Ishikawa (cell line): ENCODE measurements around the gene FOXK1.
A peak's percentile ranks its signal among the peaks of the same experiment; 100 is the strongest.

ENCODE experiments used
- CEBPB ChIP-seq: IDR thresholded peaks from 2 replicates; pipeline ENCODE4 v1.6.1; 2012
- CREB1 ChIP-seq: IDR thresholded peaks from 2 replicates; pipeline ENCODE4 v1.6.1; 2012; ENCODE audit warnings: low read depth
- EGR1 ChIP-seq: IDR thresholded peaks from 2 replicates; pipeline ENCODE4 v1.6.1; 2012
- EP300 ChIP-seq: IDR thresholded peaks from 2 replicates; pipeline ENCODE4 v1.6.1; 2012; ENCODE audit warnings: borderline replicate concordance
- FOXM1 ChIP-seq: IDR thresholded peaks from 2 replicates; pipeline ENCODE4 v1.6.1; 2012; ENCODE audit warnings: low read depth, borderline replicate concordance
- NFIC ChIP-seq: IDR thresholded peaks from 2 replicates; pipeline ENCODE4 v1.6.1; 2012
- RAD21 ChIP-seq: IDR thresholded peaks from 2 replicates; pipeline ENCODE4 v1.6.1; 2012; ENCODE audit warnings: low read depth
- TAF1 ChIP-seq: IDR thresholded peaks from 2 replicates; pipeline ENCODE4 v1.6.1; 2012; ENCODE audit warnings: low read depth, mild to moderate bottlenecking
- TCF12 ChIP-seq: IDR thresholded peaks from 2 replicates; pipeline ENCODE4 v1.6.1; 2012; ENCODE audit warnings: low read depth
- TEAD4 ChIP-seq: IDR thresholded peaks from 2 replicates; pipeline ENCODE4 v1.6.1; 2012
- YY1 ChIP-seq: IDR thresholded peaks from 2 replicates; pipeline ENCODE4 v1.6.1; 2012; ENCODE audit warnings: low read depth
- ZBTB7A ChIP-seq: IDR thresholded peaks from 2 replicates; pipeline ENCODE4 v1.6.1; 2012; ENCODE audit warnings: low read depth
- TF ChIP-seq, protein P1 (sequence below): IDR thresholded peaks from 2 replicates; pipeline ENCODE4 v1.6.1; 2012; ENCODE audit warnings: low read depth, mild to moderate bottlenecking
- TF ChIP-seq, protein P2 (sequence below): IDR thresholded peaks from 2 replicates; pipeline ENCODE4 v1.6.1; 2012
- TF ChIP-seq, protein P3 (sequence below): IDR thresholded peaks from 2 replicates; pipeline ENCODE4 v1.6.1; 2012

The FOXK1 gene

DNA sequence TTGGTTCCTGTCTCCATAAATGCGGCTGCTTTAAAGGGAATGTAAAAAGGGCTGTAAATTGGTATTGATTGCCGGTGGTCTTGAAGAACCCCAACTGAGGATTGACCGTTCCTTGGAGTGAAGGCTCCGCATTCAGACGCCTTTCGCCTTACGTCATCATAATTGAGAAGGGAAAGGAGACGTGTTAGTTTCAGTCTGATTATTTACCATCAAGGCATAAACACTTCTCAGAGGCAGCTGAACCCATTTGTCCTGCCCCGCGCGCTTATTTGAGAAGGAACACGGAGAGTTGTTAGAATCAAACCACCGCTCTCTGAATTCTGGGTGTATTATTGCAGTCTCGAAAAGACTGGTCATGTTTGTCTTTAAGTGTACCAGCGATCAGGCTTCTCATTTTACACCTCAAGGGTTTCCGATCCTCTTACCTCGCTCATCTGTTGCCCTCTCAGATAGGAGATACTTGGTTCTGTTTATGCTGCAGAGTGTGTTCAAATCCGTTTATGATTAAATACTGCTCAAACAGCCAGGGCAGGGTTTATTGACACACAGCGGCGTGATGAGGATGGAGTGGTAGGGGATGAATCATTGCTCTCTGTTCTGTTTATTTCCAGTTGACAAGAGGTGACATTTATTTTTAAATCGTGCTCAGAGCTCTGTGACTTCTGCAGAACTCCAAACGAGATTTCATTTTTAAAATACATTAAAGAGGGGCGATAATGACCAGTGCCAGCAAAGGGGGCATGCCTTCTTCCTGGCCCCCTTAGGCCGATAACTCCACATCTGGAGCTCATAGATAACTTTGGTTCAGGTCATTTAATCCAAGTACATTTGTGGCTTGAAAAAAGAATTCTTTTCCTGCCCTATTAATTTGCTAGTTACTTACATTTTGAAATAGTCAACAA lies 30.4 kb downstream of the FOXK1 start:
- TF ChIP-seq RAD21 (no peak), FOXM1 (no peak), EP300 (no peak), TCF12 (no peak), ZBTB7A (no peak), NFIC (no peak), YY1 (no peak)
- TF ChIP-seq, protein P1, sequence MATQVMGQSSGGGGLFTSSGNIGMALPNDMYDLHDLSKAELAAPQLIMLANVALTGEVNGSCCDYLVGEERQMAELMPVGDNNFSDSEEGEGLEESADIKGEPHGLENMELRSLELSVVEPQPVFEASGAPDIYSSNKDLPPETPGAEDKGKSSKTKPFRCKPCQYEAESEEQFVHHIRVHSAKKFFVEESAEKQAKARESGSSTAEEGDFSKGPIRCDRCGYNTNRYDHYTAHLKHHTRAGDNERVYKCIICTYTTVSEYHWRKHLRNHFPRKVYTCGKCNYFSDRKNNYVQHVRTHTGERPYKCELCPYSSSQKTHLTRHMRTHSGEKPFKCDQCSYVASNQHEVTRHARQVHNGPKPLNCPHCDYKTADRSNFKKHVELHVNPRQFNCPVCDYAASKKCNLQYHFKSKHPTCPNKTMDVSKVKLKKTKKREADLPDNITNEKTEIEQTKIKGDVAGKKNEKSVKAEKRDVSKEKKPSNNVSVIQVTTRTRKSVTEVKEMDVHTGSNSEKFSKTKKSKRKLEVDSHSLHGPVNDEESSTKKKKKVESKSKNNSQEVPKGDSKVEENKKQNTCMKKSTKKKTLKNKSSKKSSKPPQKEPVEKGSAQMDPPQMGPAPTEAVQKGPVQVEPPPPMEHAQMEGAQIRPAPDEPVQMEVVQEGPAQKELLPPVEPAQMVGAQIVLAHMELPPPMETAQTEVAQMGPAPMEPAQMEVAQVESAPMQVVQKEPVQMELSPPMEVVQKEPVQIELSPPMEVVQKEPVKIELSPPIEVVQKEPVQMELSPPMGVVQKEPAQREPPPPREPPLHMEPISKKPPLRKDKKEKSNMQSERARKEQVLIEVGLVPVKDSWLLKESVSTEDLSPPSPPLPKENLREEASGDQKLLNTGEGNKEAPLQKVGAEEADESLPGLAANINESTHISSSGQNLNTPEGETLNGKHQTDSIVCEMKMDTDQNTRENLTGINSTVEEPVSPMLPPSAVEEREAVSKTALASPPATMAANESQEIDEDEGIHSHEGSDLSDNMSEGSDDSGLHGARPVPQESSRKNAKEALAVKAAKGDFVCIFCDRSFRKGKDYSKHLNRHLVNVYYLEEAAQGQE, result no peak
- TF ChIP-seq, protein P2, sequence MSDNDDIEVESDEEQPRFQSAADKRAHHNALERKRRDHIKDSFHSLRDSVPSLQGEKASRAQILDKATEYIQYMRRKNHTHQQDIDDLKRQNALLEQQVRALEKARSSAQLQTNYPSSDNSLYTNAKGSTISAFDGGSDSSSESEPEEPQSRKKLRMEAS, result no peak

DNA sequence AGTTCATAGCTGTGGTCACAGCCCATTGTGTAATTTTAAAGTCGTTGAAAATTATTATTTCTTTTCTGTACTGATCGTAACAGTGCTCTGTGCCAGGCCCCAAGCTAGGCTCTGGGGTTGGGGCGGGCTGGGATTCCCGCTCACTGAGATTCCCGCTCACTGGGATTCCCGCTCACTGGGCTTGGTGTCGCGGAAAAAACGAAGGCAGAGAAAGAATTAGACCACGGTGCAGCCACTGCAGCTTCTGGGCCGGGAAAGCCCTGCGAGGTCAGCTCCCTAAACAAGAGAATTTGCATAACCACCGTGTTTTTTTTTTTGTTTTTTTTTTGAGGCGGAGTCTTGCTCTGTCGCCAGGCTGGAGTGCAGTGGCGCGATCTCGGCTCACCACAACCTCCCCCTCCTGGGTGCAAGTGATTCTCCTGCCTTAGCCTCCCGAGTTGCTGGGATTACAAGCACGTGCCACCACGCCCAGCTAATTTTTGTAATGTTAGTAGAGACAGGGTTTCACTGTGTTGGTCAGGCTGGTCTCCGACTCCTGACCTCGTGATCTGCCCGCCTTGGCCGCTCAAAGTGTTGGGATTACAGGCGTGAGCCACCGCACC lies 31.2 kb downstream of the FOXK1 start:
- TF ChIP-seq, protein P1, result no peak
- TF ChIP-seq, protein P2, result no peak
- no peak for TF ChIP-seq ZBTB7A
- TF ChIP-seq, protein P3, sequence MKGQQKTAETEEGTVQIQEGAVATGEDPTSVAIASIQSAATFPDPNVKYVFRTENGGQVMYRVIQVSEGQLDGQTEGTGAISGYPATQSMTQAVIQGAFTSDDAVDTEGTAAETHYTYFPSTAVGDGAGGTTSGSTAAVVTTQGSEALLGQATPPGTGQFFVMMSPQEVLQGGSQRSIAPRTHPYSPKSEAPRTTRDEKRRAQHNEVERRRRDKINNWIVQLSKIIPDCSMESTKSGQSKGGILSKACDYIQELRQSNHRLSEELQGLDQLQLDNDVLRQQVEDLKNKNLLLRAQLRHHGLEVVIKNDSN, result no peak
- TF ChIP-seq TAF1, result no peak
- no peak for TF ChIP-seq CEBPB
- TF ChIP-seq FOXM1, result no peak
- no peak for TF ChIP-seq NFIC
- no peak for TF ChIP-seq TEAD4
- no peak for TF ChIP-seq TCF12

DNA sequence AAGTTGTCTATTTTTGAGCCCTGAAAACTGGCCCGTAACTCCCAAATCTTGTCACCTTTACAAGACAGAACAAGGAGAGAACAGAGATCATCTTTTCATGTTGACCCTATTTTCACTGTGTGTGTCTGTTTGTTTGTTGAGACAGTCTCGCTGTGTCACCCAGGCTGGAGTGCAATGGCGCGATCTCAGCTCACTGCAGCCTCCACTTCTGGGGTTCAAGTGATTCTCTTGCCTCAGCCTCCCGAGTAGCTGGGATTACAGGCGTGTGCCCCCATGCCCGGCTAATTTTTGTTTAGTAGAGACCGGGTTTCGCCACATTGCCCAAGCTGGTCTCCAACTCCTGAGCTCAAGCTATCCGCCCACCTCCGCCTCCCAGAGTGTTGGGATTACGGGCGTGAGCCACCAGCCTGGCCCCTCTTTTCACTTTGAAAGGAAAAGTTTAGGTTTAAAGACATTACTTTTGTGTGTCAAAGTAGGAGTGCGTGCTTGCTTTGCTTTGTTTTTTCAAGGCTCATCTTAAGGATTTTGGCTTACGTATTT lies 32.1 kb downstream of the FOXK1 start:
- TF ChIP-seq CREB1, result no peak

DNA sequence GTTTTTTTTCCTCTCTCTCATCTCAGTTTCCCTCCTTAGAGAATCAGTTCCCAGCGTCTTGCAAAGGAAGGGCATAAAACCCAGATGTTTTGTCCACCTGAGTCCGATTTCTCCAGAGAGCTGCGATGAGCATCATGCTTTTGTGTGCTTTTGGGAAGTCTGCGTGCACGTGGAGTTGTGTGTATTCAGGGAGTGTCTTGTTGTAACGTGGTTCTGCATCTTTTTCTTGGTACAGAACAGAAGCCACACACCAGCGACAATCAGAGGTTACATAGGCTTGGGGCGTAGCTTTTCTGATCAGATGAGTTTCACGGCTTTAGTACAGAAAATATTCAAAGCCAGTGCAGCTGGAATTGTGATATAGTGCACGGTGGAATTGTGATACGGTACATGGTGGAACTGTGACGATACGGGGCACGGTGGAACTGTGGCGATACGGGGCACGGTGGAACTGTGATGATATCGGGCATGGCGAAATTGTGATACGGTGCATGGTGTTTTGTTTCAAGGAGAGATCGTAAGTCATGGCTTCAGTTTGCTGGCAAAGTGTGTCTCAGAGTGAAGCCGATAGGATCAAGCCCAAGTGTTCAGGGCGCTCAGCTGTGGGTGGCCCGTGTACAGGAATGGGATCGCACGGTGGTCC lies 32.8 kb downstream of the FOXK1 start:
- TF ChIP-seq TAF1, result no peak
- TF ChIP-seq EGR1, result no peak
- no peak for TF ChIP-seq EP300
- no peak for TF ChIP-seq CEBPB
- TF ChIP-seq, protein P1, result no peak

DNA sequence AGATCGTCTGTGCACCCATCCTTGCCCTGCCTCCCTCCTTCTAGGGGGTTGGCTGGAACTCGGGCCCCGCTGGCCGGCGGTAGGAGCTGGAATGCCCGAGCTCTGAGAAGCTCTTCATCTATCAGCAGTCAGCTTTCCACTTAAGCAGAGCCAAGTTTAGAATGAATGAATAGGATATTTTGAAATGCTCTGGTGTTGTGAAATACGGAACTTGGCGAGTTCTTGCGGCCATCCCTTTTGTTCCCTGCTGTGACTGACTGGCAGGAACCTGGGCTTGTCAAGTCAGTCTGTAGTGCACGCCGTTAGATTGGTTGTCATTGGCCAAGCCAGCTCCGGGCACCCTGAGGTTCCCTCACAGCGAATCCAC lies 33.3 kb downstream of the FOXK1 start:
- TF ChIP-seq, protein P1, result no peak
- TF ChIP-seq ZBTB7A (no peak), FOXM1 (no peak), TEAD4 (peak; percentile 53), TCF12 (peak; percentile 33; the same call in 1 of the 2 replicates), CEBPB (peak; percentile 98), EGR1 (no peak), CREB1 (no peak), YY1 (no peak), RAD21 (no peak), NFIC (peak; percentile 76), EP300 (peak; percentile 35; the same call in 1 of the 2 replicates)
- TF ChIP-seq, protein P2, result 0 out of 2 replicates have a peak, but pooled peaks have one; percentile 25
- TF ChIP-seq, protein P3, result 0 out of 2 replicates have a peak, but pooled peaks have one; percentile 7
